WTC11 (cell line): ENCODE results near the gene WDR91. TPM values are rescaled to one million over a fixed set of nuclear protein-coding genes. Genes with fewer than 3 reads are reported as not detected.

Experiments used
- ATAC-seq: fragments of 200-7000 bp; cut with Tn5 transposase; 2 replicates; pipeline ENCODE4 v1.10.0; 2021; ENCODE audit warnings: mild to moderate bottlenecking, moderate library complexity
- CTCF ChIA-PET: fragments of 300-600 bp; sonication (Branson Sonifier 250); formaldehyde crosslinking; loops from one replicate; lab custom pipeline; 2021; ENCODE audit warnings: antibody characterized with exemption; lab: Charles Lee
- POLR2A ChIA-PET: fragments of 350-600 bp; sonication (Branson Sonifier 250); formaldehyde crosslinking; loops from one replicate; lab custom pipeline; 2021; ENCODE audit warnings: antibody characterized with exemption; lab: Charles Lee
- DNase-seq: peaks from one replicate; pipeline ENCODE4 v3.0.0; 2021; ENCODE audit warnings: low spot score
- H3K27ac Mint-ChIP-seq: 2 replicates; pipeline ENCODE4 v1.8.0; 2021; ENCODE audit warnings: mixed read lengths
- H3K27me3 Mint-ChIP-seq: 2 replicates; pipeline ENCODE4 v1.8.0; 2021; ENCODE audit warnings: low read depth, mild to moderate bottlenecking, moderate library complexity, mixed read lengths
- H3K36me3 Mint-ChIP-seq: 2 replicates; pipeline ENCODE4 v1.8.0; 2021; ENCODE audit warnings: mixed read lengths
- H3K4me1 Mint-ChIP-seq: 2 replicates; pipeline ENCODE4 v1.8.0; 2022; ENCODE audit warnings: mixed read lengths
- H3K4me3 Mint-ChIP-seq: 2 replicates; pipeline ENCODE4 v1.8.0; 2021; ENCODE audit warnings: mild to moderate bottlenecking, moderate library complexity, mixed read lengths
- H3K9me3 Mint-ChIP-seq: 2 replicates; pipeline ENCODE4 v1.8.0; 2021; ENCODE audit warnings: mixed read lengths
- AR ChIP-seq: fragments of 250-450 bp; sonication (Bioruptor Pico); IDR thresholded peaks from 2 replicates; pipeline ENCODE4 v1.9.0; 2021; ENCODE audit warnings: mild to moderate bottlenecking
- ATF1 ChIP-seq: sonication (generic); formaldehyde crosslinking; IDR thresholded peaks from 2 replicates; pipeline ENCODE4 v1.8.1; 2023; ENCODE audit warnings: mild to moderate bottlenecking, moderate library complexity, missing genetic modification reagents
- ATF3 ChIP-seq: sonication (generic); formaldehyde crosslinking; conservative IDR thresholded peaks from 2 replicates; pipeline ENCODE4 v1.8.1; 2022; ENCODE audit warnings: mild to moderate bottlenecking, missing genetic modification reagents
- ATF6 ChIP-seq: sonication (generic); formaldehyde crosslinking; IDR thresholded peaks from 2 replicates; pipeline ENCODE4 v1.8.1; 2023; ENCODE audit warnings: mild to moderate bottlenecking, missing genetic modification reagents
- E2F5 ChIP-seq: sonication (generic); formaldehyde crosslinking; IDR thresholded peaks from 2 replicates; pipeline ENCODE4 v1.8.1; 2022; ENCODE audit warnings: mild to moderate bottlenecking, moderate library complexity, missing genetic modification reagents
- ERG ChIP-seq: fragments of 250-450 bp; sonication (Bioruptor Pico); IDR thresholded peaks from 2 replicates; pipeline ENCODE4 v1.8.0; 2021; ENCODE audit warnings: mild to moderate bottlenecking
- ESRRA ChIP-seq: sonication (generic); formaldehyde crosslinking; IDR thresholded peaks from 2 replicates; pipeline ENCODE4 v1.8.1; 2022; ENCODE audit warnings: mild to moderate bottlenecking, missing genetic modification reagents, borderline replicate concordance
- GABPB1 ChIP-seq: sonication (generic); formaldehyde crosslinking; IDR thresholded peaks from 2 replicates; pipeline ENCODE4 v1.8.1; 2023; ENCODE audit warnings: mild to moderate bottlenecking, missing genetic modification reagents
- GTF2I ChIP-seq: fragments of 250-450 bp; sonication (Bioruptor Pico); conservative IDR thresholded peaks from 2 replicates; pipeline ENCODE4 v1.4.0; 2021; ENCODE audit warnings: mild to moderate bottlenecking
- HMGXB4 ChIP-seq: sonication (generic); formaldehyde crosslinking; IDR thresholded peaks from 2 replicates; pipeline ENCODE4 v1.8.1; 2023; ENCODE audit warnings: mild to moderate bottlenecking, moderate library complexity, missing genetic modification reagents
- KAT7 ChIP-seq: sonication (generic); formaldehyde crosslinking; IDR thresholded peaks from 2 replicates; pipeline ENCODE4 v1.8.1; 2023; ENCODE audit warnings: missing genetic modification reagents, mild to moderate bottlenecking, borderline replicate concordance
- NR3C1 ChIP-seq: sonication (generic); formaldehyde crosslinking; conservative IDR thresholded peaks from 2 replicates; pipeline ENCODE4 v1.8.1; 2023; ENCODE audit warnings: low read depth, mild to moderate bottlenecking, missing genetic modification reagents
- RORB ChIP-seq: fragments of 250-450 bp; sonication (Bioruptor Pico); IDR thresholded peaks from 2 replicates; pipeline ENCODE4 v1.9.0; 2021; ENCODE audit warnings: mild to moderate bottlenecking
- USF1 ChIP-seq: sonication (generic); formaldehyde crosslinking; IDR thresholded peaks from 2 replicates; pipeline ENCODE4 v1.8.0; 2022; ENCODE audit warnings: mild to moderate bottlenecking, missing genetic modification reagents
- USF2 ChIP-seq: sonication (generic); formaldehyde crosslinking; IDR thresholded peaks from 2 replicates; pipeline ENCODE4 v1.8.1; 2023; ENCODE audit warnings: mild to moderate bottlenecking, missing genetic modification reagents, moderate library complexity
- ZBTB43 ChIP-seq: sonication (generic); formaldehyde crosslinking; IDR thresholded peaks from 2 replicates; pipeline ENCODE4 v1.8.1; 2023; ENCODE audit warnings: mild to moderate bottlenecking, missing genetic modification reagents
- ZNF138 ChIP-seq: sonication (generic); formaldehyde crosslinking; conservative IDR thresholded peaks from 2 replicates; pipeline ENCODE4 v1.8.1; 2022; ENCODE audit warnings: mild to moderate bottlenecking, moderate library complexity, missing genetic modification reagents
- ZNF232 ChIP-seq: sonication (generic); formaldehyde crosslinking; IDR thresholded peaks from 2 replicates; pipeline ENCODE4 v1.8.0; 2022; ENCODE audit warnings: mild to moderate bottlenecking, missing genetic modification reagents
- ZNF317 ChIP-seq: sonication (generic); formaldehyde crosslinking; IDR thresholded peaks from 2 replicates; pipeline ENCODE4 v1.8.1; 2023; ENCODE audit warnings: low read depth, mild to moderate bottlenecking, moderate library complexity, missing genetic modification reagents, borderline replicate concordance
- ZSCAN18 ChIP-seq: fragments of 250-450 bp; sonication (Bioruptor Pico); IDR thresholded peaks from 2 replicates; pipeline ENCODE4 v2.1.2; 2022; ENCODE audit warnings: mild to moderate bottlenecking, moderate library complexity
- total RNA-seq: library from RNA; stranded (reverse); gene quantifications from 3 replicates; pipeline ENCODE4 v1.2.3, GENCODE V29; 2021

The WDR91 gene
- total RNA-seq, 1 experiment from 2014 or later: 12.0 TPM

GRCh38 chr7:135197906-135198655 is 13.2 kb downstream of the WDR91 start:
- POLR2A ChIA-PET: no interaction called here
- Mint-ChIP-seq H3K4me1 (peaks cover 16% of the 10 kb centered on the region), H3K27ac (no peak overlapping the region), H3K27me3 (no peaks in the 10 kb centered on the region), H3K9me3 (no peaks in the 10 kb centered on the region), H3K36me3 (peaks cover 18% of the 10 kb centered on the region)
- no peak for DNase-seq
- CTCF ChIA-PET: interaction anchor here (1.0 kb wide), 1 partner anchor 29 kb away, joined by 3 read pairs; no protein-coding TSS in a partner anchor
- TF ChIP-seq USF1: no peak
- no peak for TF ChIP-seq ZBTB43 (CRISPR knock-in tag)
- TF ChIP-seq ZNF138 (CRISPR knock-in tag): no peak
- no peak for TF ChIP-seq ERG (CRISPR knock-in tag)
- no peak for TF ChIP-seq ZNF232
- no peak for TF ChIP-seq KAT7
- TF ChIP-seq USF2 (CRISPR knock-in tag): no peak
- no peak for TF ChIP-seq NR3C1
- no peak for TF ChIP-seq E2F5 (CRISPR knock-in tag)
- no peak for TF ChIP-seq HMGXB4 (CRISPR knock-in tag)
- TF ChIP-seq ATF6 (CRISPR knock-in tag): no peak
- no peak for TF ChIP-seq ATF1
- no peak for TF ChIP-seq ESRRA (CRISPR knock-in tag)
- TF ChIP-seq GABPB1 (CRISPR knock-in tag): no peak
- no peak for TF ChIP-seq ATF3 (CRISPR knock-in tag)
- TF ChIP-seq, all 79 proteins: peak for 0
- no peak for ATAC-seq
- H3K4me3 Mint-ChIP-seq: no peak overlapping the region

GRCh38 chr7:135197343-135197742 is 14.0 kb downstream of the WDR91 start:
- CTCF ChIA-PET: no interaction called here
- Mint-ChIP-seq H3K27me3 (no peaks in the 10 kb centered on the region), H3K36me3 (peaks cover 23% of the 10 kb centered on the region), H3K4me1 (peaks cover 16% of the 10 kb centered on the region), H3K9me3 (no peaks in the 10 kb centered on the region), H3K27ac (no peak overlapping the region), H3K4me3 (no peak overlapping the region)
- TF ChIP-seq AR (CRISPR knock-in tag) (no peak), ZSCAN18 (CRISPR knock-in tag) (no peak), USF1 (no peak), GTF2I (CRISPR knock-in tag) (no peak), ZNF317 (CRISPR knock-in tag) (no peak), RORB (CRISPR knock-in tag) (no peak)
- POLR2A ChIA-PET: no interaction called here
- DNase-seq (no peak), ATAC-seq (no peak)
